Lower leg skin (tissue), 3 donors: ENCODE data around the gene KRT34.

Experiments
- CTCF ChIP-seq, 3 donors: fragments of 450-650 bp; IDR thresholded peaks; one replicate each; pipeline ENCODE4 v1.5.1; 2016; ENCODE audit warnings: antibody characterized with exemption in 3 of 3, mild to moderate bottlenecking in 3 of 3, moderate library complexity in 2 of 3
- POLR2A ChIP-seq, 2 donors: fragments of 450-650 bp; IDR thresholded peaks; one replicate each; pipeline ENCODE4 v1.6.1; 2016 to 2017; ENCODE audit warnings: antibody characterized with exemption in 2 of 2, mild to moderate bottlenecking in 1 of 2, moderate library complexity in 1 of 2

- TF ChIP-seq POLR2A (IDR thresholded peaks at IDR 0.05) (no peak), CTCF (IDR thresholded peaks at IDR 0.05) (no peak)
Observed at GRCh38 chr17:41383690-41384089, 1.6 kb upstream of the KRT34 start.
